Lung (tissue), 12 donors: ENCODE measurements around the gene NDC1. TPM values are rescaled to one million over a fixed set of nuclear protein-coding genes. Genes with fewer than 3 reads are reported as not detected.

Experiments
- ATAC-seq: fragments of 200-7000 bp; cut with Tn5 transposase; one replicate; pipeline ENCODE4 v1.9.1; 2020; ENCODE audit warnings: moderate number of reproducible peaks; ENCODE audit not compliant: insufficient read depth, low FRiP score
- DNase-seq, 3 donors: peaks; one replicate each; pipeline ENCODE4 v3.0.0-alpha.2; 2013 to 2017
- H3K27ac ChIP-seq, 2 donors: one replicate each; pipeline ENCODE4 v1.5.1; 2013; ENCODE audit warnings: mild to moderate bottlenecking in 2 of 2, moderate library complexity in 2 of 2, control low read depth in 1 of 2, inconsistent platforms in 1 of 2, low read depth in 1 of 2, low read length in 1 of 2
- H3K27me3 ChIP-seq, 3 donors: one replicate each; pipeline ENCODE4 v1.5.1; 2013; ENCODE audit warnings: low read length in 2 of 3; ENCODE audit not compliant: control insufficient read depth in 3 of 3, insufficient read depth in 3 of 3
- H3K36me3 ChIP-seq, 4 donors: one replicate each; pipeline ENCODE4 v1.5.1; 2013; ENCODE audit warnings: low read length in 4 of 4, mild to moderate bottlenecking in 1 of 4, moderate library complexity in 1 of 4; ENCODE audit not compliant: control insufficient read depth in 4 of 4, insufficient read depth in 4 of 4
- H3K4me1 ChIP-seq, 5 donors: one replicate each; pipeline ENCODE4 v1.5.1; 2013; ENCODE audit warnings: low read length in 5 of 5, mild to moderate bottlenecking in 2 of 5, moderate library complexity in 1 of 5; ENCODE audit not compliant: control insufficient read depth in 5 of 5, insufficient read depth in 5 of 5
- H3K4me3 ChIP-seq: one replicate; pipeline ENCODE4 v1.5.1; 2013; ENCODE audit warnings: mild to moderate bottlenecking, control low read depth, moderate library complexity
- H3K9ac ChIP-seq, 2 donors: one replicate each; pipeline ENCODE4 v1.5.1; 2013; ENCODE audit warnings: low read length in 2 of 2, control low read depth in 1 of 2; ENCODE audit not compliant: insufficient read depth in 1 of 2
- H3K9me3 ChIP-seq, 4 donors: one replicate each; pipeline ENCODE4 v1.5.1; 2013; ENCODE audit warnings: low read length in 3 of 4, mild to moderate bottlenecking in 1 of 4, moderate library complexity in 1 of 4; ENCODE audit not compliant: control insufficient read depth in 4 of 4, insufficient read depth in 3 of 4
- CTCF ChIP-seq: IDR thresholded peaks from 2 replicates; pipeline ENCODE4 v1.5.1; 2012; ENCODE audit warnings: mild to moderate bottlenecking; ENCODE audit errors: control extremely low read depth, extremely low read depth
- WGBS, 2 donors: extraction: QIAGEN DNeasy Blood & Tissue Kit; methylation state at CpG; one replicate each; pipeline ENCODE4 v1.1.7; 2013; 5-methylcytosine and 5-hydroxymethylcytosine counted together
- polyA plus RNA-seq, 2 donors: library from polyadenylated mRNA; stranded (reverse); fragments of 200-250 nt; gene quantifications; one replicate each; pipeline ENCODE4 v1.2.1, GENCODE V29; 2013
- total RNA-seq, 2 donors: library from RNA; depleted of rRNA in 1 of 2; stranded (reverse); fragments of >200 nt in 1 of 2; gene quantifications; one replicate each; pipeline ENCODE4 v1.2.1, GENCODE V29; 2014 to 2021
- donor health status: control.
- donor health status: control.
- donor health status: Bipolar disorder and iron deficiency.
- donor health status: healthy.
- donor health status: DM: yes; HTN: yes; CAD: no.

The NDC1 gene
- total and polyA plus RNA-seq, 4 donors = 3.9 to 16.7 (median 7.6) TPM

DNA sequence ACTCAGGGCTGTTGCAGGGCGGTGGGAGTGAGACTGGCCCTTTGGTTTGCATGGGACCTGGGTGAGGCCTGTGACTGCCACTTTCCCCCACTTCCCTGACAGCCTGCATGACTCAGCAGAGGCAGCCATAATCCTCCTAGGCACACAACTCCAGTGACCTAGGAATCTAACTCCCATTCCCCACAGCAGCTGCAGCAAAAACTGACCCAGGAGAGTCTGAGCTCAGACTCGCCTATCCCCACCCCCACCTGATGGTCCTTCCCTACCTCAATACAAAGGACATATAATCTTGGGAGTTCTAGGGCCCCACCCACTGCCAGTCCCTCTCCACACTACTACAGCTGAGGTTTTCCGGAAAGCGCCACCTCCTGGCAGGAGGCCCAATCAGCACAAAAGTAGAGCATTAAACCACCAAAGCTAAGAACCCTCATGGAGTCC, 26.7 kb downstream of the NDC1 start:
- DNase-seq = no peak

GRCh38 chr1:53810497-53810896, 27.6 kb downstream of the NDC1 start:
- no peaks in the 10 kb centered on the region for H3K9me3 ChIP-seq
- H3K4me3 ChIP-seq = no peak overlapping the region
- no peak for TF ChIP-seq CTCF
- DNase-seq = no peak
- no peak overlapping the region for H3K27ac ChIP-seq
- WGBS, 2 donors = 75 to 100% methylated on average over 2 of the region's 2 CpGs
- no peak for ATAC-seq
- H3K4me1 ChIP-seq = peaks cover 0 to 2% (median 0%) of the 10 kb centered on the region in 5 donors
- no peak overlapping the region for H3K9ac ChIP-seq
- peaks cover 0 to 10% (median 2%) of the 10 kb centered on the region in 4 donors for H3K36me3 ChIP-seq
- H3K27me3 ChIP-seq = no peaks in the 10 kb centered on the region

More for the DNA sequence above, 26.7 kb downstream of the NDC1 start:
- Histone ChIP-seq H3K27me3 (no peaks in the 10 kb centered on the region), H3K27ac (no peak overlapping the region), H3K9me3 (no peaks in the 10 kb centered on the region), H3K9ac (no peak overlapping the region), H3K4me3 (no peak overlapping the region), H3K4me1 (peaks cover 0 to 2% (median 0%) of the 10 kb centered on the region in 5 donors), H3K36me3 (peaks cover 0 to 10% (median 2%) of the 10 kb centered on the region in 4 donors)
- WGBS, 2 donors = 94 to 96% methylated on average over 4 of the region's 4 CpGs
- TF ChIP-seq CTCF = no peak
- no peak for ATAC-seq

GRCh38 chr1:53810007-53810406, 28.1 kb downstream of the NDC1 start:
- Histone ChIP-seq H3K4me3 (no peak overlapping the region), H3K9me3 (no peaks in the 10 kb centered on the region), H3K36me3 (peaks cover 0 to 13% (median 2%) of the 10 kb centered on the region in 4 donors), H3K4me1 (peaks cover 0 to 2% (median 0%) of the 10 kb centered on the region in 5 donors), H3K9ac (no peak overlapping the region), H3K27ac (no peak overlapping the region), H3K27me3 (no peaks in the 10 kb centered on the region)
- ATAC-seq (no peak), DNase-seq (no peak)
- TF ChIP-seq CTCF = no peak
- 84 to 97% methylated on average over 5 of the region's 5 CpGs for WGBS, 2 donors

GRCh38 chr1:53807916-53808315, 30.2 kb downstream of the NDC1 start:
- Histone ChIP-seq H3K4me1 (peaks cover 0 to 2% (median 0%) of the 10 kb centered on the region in 5 donors), H3K27ac (no peak overlapping the region), H3K9me3 (no peaks in the 10 kb centered on the region), H3K4me3 (no peak overlapping the region), H3K9ac (no peak overlapping the region), H3K27me3 (no peaks in the 10 kb centered on the region), H3K36me3 (peaks cover 0 to 13% (median 4%) of the 10 kb centered on the region in 4 donors)
- 85 to 90% methylated on average over 5 of the region's 5 CpGs for WGBS, 2 donors
- no peak for ATAC-seq
- no peak for TF ChIP-seq CTCF
- no peak for DNase-seq
